Bronchial epithelial cell (primary cell): ENCODE results near the gene YPEL2. TPM values are rescaled to one million over a fixed set of nuclear protein-coding genes. Genes with fewer than 3 reads are reported as not detected.
"Not testable (repeated sequence)": the region's sequence is repeated elsewhere in the genome, so short reads cannot be mapped to it uniquely, and the experiment has no call there.

Experiments
- DNase-seq: peaks from one replicate; pipeline ENCODE4 v3.0.0-alpha.2; 2010; ENCODE audit warnings: low read depth
- FAIRE-seq: peaks from 2 replicates; lab custom pipeline; 2011; peaks lifted over from hg19 to GRCh38; lab: Jason Lieb, UNC
- H3K27me3 ChIP-seq: 2 replicates; pipeline ENCODE4 v1.5.1; 2011; ENCODE audit warnings: low read length; ENCODE audit not compliant: control insufficient read depth, insufficient read depth
- H3K36me3 ChIP-seq: 2 replicates; pipeline ENCODE4 v1.5.1; 2011; ENCODE audit warnings: low read length; ENCODE audit not compliant: control insufficient read depth, insufficient read depth
- H3K4me3 ChIP-seq: 2 replicates; pipeline ENCODE4 v1.5.1; 2011; ENCODE audit warnings: mild to moderate bottlenecking, low read depth, low read length, control low read depth
- total RNA-seq: library from RNA; depleted of rRNA; stranded (reverse); fragments of >200 nt; gene quantifications from 2 replicates; pipeline ENCODE4 v1.2.1, GENCODE V29; 2014
- TF ChIP-seq, protein P1 (sequence below): IDR thresholded peaks from 2 replicates; pipeline ENCODE4 v1.5.1; 2011; ENCODE audit warnings: mild to moderate bottlenecking, moderate library complexity, low read length, control low read depth, inconsistent platforms; ENCODE audit not compliant: insufficient read depth, severe bottlenecking

The YPEL2 gene, protein sequence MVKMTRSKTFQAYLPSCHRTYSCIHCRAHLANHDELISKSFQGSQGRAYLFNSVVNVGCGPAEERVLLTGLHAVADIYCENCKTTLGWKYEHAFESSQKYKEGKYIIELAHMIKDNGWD
- total RNA-seq = 2.1 and 2.6 TPM in 2 replicates

DNA sequence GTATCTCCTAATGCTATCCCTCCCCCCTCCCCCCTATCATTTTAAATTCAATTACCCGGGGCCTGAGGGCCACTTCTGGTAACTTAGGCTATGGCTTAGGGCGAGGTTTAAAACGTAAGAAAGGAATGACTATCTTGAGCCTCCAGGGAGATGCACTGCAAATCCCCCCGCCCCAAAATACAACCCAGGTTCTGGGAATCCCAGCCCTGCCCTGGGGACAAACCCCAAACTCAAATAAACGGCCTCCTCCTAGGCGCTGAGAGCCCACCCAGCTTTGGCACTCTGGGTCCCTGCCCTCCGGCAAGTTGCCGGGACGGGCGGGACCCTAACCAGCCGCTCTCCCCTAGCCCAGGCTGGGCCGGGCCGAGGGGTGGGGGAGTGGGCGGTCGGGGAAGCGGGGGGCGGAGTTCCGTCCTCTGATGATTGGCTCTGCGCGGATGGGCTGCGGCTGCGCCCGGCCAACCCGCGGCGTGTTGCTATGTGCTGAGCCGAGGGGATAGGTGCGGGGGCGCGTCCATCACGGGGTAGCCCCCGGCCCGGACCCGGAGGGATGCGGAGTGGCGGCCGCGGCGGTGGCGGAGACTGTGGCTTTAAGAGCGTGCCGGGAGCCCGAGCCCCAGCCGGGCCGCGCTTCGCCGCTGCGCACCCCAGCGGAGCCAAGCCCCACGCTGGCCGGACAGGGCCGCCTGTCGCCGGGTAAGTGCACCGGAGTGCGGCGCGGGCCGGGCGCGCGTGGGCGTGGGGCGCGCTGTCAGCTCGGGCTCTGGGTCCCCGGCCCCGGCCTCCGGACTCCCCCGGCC is at the start of gene YPEL2:
Gene YPEL2, plus strand, starts transcription at position 527 of the 800 bp plus-strand sequence. CDS start 21,755 bp downstream, outside the sequence.
- TF ChIP-seq, protein P1, sequence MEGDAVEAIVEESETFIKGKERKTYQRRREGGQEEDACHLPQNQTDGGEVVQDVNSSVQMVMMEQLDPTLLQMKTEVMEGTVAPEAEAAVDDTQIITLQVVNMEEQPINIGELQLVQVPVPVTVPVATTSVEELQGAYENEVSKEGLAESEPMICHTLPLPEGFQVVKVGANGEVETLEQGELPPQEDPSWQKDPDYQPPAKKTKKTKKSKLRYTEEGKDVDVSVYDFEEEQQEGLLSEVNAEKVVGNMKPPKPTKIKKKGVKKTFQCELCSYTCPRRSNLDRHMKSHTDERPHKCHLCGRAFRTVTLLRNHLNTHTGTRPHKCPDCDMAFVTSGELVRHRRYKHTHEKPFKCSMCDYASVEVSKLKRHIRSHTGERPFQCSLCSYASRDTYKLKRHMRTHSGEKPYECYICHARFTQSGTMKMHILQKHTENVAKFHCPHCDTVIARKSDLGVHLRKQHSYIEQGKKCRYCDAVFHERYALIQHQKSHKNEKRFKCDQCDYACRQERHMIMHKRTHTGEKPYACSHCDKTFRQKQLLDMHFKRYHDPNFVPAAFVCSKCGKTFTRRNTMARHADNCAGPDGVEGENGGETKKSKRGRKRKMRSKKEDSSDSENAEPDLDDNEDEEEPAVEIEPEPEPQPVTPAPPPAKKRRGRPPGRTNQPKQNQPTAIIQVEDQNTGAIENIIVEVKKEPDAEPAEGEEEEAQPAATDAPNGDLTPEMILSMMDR = no peak
- DNase-seq (peak; percentile 69), FAIRE-seq (no peak)
- H3K27me3 ChIP-seq = peaks cover 2% of the 10 kb centered on the region
- H3K36me3 ChIP-seq = no peaks in the 10 kb centered on the region
- H3K4me3 ChIP-seq = peak within 1 kb of the TSS; percentile 68

DNA sequence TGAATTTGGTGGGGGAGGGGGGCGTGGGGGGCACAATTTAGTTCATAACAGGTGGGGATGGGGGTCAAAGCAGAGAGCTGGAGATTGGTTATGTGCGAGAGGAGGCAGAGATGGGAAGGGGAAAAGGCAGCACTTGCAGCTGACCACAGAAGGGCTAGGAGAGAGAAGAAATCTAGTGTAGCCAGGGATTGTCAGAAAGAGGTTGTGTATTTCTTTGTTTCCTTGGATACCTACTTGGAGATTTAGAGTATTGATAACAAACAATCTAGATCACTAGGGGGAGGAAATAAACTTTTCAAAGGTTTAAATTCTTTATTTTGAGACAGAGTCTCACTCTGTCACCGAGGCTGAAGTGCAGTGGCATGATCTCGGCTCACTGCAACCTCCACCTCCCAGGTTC is 47.1 kb upstream of the YPEL2 start:
- TF ChIP-seq, protein P1 = no peak

DNA sequence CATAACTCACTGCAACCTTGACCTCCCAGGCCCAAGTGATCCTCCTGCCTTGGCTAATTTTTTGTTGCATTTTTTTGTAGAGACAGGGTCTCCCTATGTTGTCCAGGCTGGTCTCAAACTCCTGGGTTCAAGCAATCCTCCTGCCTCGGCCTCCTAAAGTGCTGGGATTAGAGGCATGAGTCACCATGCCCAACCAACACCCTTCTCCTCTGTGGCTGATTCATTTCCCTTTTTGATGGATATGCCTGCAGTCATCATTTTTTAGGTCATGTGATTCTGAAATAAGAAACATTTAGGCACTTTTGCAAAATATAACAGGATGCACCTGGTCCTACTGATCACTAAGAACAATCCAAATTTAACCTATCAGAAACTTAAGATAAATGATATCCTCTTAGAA is 44.0 kb upstream of the YPEL2 start:
- FAIRE-seq (no peak), DNase-seq (peak; percentile 65)
- Histone ChIP-seq H3K4me3 (no peak overlapping the region), H3K36me3 (no peaks in the 10 kb centered on the region), H3K27me3 (no peaks in the 10 kb centered on the region)
- TF ChIP-seq, protein P1 = no peak

More for the DNA sequence above, 47.1 kb upstream of the YPEL2 start:
- DNase-seq = no peak
- no peaks in the 10 kb centered on the region for H3K27me3 ChIP-seq
- no peaks in the 10 kb centered on the region for H3K36me3 ChIP-seq
- no peak for FAIRE-seq
- H3K4me3 ChIP-seq = no peak overlapping the region

DNA sequence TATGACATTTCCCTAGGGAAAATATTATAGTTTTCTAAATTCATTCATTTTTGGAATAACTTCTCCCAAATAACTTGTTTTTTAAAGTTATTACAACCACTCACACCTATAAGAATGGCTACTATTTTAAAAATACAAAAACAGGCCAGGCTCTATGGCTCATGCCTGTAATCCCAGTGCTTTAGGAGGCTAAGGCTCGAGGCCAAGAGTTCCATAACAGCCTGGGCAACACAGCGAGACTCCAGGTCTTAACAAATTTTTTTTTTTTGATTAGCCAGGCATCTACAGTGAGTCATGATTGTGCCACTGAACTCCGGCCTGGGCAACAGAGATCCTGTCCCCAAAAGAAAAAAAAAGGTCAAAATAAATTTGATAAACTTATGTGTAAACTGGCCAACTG is 43.6 kb upstream of the YPEL2 start:
- Histone ChIP-seq H3K36me3 (no peaks in the 10 kb centered on the region), H3K27me3 (no peaks in the 10 kb centered on the region), H3K4me3 (no peak overlapping the region)
- no peak for FAIRE-seq
- DNase-seq = no peak
- TF ChIP-seq, protein P1 = no peak

DNA sequence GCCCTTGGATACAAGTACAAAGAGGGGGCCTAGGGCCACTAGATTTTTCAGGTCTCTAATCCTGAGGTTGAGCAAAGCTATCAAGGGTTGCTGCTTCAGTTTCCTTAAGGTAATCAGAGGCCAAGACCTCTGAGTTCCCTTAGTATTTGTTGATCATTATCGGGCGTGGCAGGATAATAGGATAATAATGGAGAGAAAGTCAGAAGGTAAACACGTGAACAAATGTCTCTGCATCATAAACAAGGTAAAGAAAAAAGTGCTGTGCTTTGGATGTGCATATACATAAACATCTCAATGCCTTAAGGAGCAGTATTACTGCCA is 41.5 kb upstream of the YPEL2 start:
- DNase-seq (no peak), FAIRE-seq (no peak)
- Histone ChIP-seq H3K36me3 (no peaks in the 10 kb centered on the region), H3K27me3 (no peaks in the 10 kb centered on the region), H3K4me3 (no peak overlapping the region)
- TF ChIP-seq, protein P1 = no peak

DNA sequence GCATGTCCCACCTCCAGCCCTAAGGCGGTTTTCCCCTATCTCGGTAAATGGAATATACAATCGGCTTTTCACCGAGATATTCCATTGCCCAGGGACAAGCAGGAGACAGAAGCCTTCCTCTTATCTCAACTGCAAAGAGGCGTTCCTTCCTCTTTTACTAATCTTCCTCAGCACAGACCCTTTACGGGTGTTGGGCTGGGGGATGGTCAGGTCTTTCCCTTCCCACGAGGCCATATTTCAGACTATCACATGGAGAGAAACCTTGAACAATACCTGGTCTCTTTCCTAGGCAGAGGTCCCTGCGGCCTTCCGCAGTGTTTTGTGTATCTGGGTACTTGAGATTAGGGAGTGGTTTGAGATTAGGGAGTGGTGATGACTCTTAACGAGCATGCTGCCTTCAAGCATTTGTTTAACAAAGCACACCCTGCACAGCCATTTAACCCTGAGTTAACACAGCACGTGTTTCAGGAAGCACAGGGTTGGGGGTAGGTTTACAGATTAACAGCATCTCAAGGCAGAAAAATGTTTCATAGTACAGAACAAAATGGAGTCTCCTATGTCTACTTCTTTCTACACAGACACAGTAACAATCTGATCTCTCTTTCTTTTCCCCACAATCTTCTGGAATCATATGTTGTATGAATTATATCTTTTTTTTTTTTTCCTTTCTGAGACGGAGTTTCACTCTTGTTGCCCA is 41.0 kb upstream of the YPEL2 start:
- DNase-seq, H3K27me3 ChIP-seq, H3K36me3 ChIP-seq, FAIRE-seq, H3K4me3 ChIP-seq: not testable (repeated sequence)
